ENCODE measurements around the gene TMEM200A.

TMEM200A gene

DNA sequence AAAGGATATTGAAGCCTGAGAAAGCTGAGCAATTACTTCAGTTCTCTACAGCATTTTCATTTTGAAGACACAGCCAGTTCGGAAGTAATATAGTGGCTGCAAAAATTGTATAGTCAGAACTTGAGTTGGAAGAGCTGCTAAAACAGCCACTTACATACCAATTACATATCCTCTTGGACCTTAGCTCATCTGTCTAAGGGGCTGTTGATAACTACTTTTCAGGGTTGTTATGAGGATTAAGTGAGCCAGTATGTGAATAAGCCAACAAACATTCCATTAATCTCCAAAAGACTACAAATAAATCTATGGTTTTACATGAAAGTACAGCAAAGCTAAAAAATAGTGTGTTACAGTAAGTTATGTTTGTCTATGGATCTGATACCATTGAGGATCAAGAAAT, 59.7 kb downstream of the TMEM200A start:
- no peak for DNase-seq (ENCODE audit: low read depth)

DNA sequence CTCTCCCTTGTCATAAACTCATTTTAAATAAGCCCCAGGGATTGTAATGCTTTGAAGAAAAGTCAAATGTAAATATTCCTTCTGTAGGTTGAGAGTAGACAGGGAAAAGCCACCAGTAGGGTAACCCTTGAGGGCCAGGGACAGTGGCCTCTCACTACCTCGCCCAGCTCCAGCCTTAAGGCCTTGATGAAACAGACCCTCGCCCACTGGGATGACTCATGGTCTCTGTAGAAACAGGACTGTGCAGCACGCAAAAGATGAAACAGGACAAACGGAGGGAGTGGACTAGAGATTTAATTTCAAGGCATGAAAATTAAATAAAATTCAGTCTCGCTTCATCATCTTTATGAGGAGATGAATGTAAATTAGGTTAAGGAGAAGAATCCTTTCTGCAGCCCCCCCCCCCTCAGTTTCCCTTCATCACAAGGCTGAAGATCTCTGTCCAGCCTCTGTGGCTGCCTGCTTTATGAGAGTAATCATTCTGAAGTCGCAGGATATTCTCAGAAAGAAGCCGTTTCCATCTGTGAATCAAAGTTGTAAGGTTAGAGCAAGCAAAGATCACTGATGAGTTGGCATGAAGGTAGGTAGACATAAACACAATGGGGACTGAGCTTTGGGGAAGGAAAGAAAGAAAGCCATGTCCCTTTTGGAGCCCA, 60.4 kb downstream of the TMEM200A start:
- no peak for DNase-seq (ENCODE audit: low read depth)

DNA sequence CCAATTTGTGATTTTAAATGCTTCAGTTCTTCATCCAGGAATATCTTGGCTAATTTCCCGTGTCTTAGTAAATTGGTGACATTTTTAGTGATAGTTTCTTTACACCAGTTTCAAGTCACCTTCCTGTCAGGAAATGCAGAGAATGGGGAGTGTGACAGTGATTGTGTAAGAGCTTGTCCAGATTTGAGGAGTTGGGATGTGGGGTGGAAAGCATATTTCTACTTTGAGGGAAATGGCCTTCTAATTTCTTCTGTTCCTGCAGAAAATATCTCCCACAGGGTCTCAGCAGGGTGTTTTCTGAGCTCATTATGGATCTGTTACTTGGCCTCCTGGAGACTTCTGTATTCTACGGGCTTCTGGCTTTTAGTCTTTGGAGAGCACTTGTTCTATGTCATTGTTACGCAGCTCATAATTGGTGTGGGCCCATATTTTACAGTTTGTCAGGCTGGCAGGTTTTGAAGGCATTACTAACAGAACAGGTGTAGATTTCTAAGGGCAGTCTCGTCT, 65.6 kb downstream of the TMEM200A start:
- no peak for DNase-seq (ENCODE audit: low read depth)

DNA sequence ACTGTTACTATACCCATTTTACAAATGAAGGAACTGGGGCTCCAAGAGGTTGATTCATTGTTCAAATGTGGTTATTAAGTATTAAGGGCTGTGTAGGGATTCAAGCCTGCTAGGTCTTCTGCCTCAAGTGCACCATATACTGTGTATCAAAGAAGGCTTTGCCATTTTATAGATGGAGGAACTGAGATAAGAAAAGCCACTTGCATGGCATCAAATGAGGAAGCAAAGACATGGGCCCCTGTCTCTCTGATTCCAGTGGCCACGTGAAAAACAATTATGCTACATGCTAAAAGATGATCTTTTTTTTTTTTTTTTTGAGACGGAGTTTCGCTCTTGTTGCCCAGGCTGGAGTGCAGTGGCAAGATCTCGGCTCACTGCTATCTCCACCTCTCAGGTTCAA, 67.0 kb downstream of the TMEM200A start:
- peak; percentile 27 for DNase-seq (ENCODE audit: low read depth)

DNA sequence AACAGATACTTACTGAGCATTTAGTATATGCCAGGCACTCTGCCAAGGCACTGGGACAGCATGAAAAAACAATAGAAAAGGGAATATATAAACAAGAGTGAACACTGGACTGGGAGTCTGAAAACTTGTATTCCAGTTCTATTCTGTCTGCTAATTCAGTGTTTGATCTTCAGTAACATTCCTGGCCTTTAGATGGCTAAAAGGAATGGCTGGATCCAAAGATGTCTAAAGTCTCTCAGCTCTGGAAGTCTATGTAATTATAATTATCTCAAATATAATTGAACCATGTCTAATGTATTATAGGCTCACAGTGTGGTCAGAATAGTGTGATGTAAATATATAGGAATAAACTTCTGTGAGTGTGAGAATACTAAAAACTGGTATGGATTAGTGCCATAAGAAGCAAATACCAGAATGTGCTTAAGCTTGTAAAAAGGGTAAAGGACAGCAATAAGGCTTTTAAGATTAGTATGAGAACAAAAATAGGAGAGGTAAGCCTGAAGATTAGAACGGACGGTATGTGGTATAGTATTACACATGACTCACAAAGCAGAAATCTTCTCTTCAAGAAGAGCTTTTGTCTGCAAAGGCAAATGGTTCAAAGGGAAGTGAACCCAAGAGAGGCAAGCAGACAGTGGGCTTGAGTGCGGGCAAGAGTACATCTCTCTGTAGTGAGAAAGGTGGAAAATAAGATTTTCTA, 68.5 kb downstream of the TMEM200A start:
- DNase-seq (ENCODE audit: low read depth) = no peak

DNA sequence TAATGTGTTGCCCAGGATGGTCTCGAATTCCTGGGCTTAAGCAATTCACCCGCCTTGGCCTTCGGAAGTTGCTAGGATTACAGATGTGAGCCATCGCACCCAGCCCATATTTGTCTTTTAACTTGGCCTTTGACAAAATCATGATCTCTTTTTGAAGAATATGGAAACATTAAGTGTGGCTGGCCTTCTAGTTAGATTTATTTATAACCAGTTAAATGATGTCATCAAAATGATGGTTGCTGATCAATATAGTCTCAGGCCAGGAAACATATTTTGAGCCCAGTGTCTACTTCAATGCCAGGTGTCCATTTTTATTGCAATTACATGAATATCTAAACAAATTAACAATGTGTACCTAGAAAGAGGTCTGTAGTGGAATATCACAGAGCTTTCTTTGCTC, 69.4 kb downstream of the TMEM200A start:
- no peak for DNase-seq (ENCODE audit: low read depth)

DNA sequence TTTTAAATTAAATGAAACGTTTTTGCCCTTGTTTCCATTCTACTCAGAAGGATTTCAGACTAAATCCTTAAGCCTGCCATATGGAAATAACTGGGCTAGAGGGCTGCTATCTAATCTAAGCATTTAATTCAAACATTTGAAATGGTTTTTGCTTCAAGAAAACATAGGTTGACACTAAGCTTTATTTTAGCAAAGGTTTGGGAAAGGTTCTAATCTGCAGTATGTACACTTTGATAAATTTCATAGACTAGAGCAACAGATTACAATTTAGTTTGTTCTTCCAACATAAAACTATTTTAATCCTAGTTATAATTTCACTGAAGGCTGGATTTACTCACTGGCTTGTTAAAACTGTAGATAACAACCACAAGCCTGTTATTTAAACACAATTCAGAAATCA, 72.1 kb downstream of the TMEM200A start:
- no peak for DNase-seq (ENCODE audit: low read depth)

DNA sequence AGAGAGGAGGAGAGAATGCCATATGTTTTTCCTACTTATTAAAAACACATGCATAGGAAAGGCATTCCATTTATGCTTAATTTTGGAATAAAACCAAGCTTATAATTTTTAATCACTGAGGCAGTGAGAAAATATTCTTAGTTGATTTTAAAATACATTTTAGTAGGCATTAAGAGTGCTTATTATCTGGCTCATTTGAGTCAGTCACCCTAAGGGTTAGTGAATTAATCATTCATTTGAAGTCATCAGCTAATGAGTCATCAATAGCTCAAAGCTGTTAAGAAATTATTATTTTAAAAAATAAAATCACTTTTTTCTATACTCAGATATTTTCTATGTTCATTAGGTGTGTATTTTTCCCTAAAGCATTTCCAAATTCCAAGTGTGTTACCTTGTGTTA, 81.6 kb downstream of the TMEM200A start:
- no peak for DNase-seq (ENCODE audit: low read depth)

DNA sequence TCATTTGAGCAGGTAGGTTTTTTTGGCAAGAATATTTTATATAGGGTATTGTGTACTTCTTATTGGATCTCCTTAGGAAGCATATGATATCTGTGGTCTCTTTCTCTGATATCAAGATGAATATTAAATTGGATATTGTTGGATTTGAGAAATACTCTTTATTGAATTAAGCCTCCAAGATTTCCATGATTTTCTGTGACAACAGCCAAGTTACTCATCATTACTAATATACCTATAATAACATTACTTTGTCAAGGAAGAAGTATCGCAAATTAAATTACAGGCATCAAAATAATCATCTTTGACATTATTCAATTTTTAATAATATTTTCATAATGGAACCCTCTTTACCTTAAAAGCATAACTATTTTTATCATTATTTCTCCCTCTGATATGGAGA, 86.5 kb downstream of the TMEM200A start:
- DNase-seq (ENCODE audit: low read depth) = no peak

DNA sequence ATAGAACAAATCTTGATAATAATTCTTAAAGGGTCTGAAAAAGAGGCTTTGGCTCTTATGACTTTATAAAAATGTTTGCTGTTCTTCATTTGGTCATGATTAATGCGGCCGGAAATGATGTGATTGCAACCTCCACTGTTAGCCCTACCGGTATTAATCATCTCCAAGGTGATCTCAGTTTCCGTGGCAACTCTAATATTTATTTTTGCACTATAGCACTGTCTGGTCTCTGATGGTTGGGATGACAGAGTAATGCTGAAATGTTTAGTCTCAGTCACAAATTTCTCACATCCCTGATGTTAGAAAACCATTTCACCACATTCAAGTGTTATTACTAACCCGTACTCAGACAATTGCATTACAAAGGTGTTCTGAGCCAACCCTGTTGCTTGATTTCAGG, 87.4 kb downstream of the TMEM200A start:
- DNase-seq (ENCODE audit: low read depth) = no peak

DNA sequence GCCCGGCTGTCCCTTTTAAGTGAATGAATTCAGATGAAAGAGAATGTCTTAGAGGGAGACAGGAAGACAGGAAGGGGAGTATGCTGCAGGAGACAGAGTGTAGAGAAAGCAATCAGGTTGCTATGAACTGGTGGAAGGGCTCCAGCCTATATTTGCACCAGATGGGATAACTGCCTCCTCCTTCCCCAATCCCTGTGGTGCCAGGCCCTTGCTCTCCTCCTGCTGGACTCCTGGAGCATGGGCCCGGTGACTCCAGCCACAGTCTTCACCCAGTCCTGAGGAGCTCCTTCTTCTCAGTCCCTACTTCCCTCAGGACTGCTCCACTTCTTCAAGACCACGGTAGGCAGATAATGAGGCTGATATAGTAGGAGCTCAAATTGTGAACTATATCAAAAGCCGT, 91.8 kb downstream of the TMEM200A start:
- no peak for DNase-seq (ENCODE audit: low read depth)

DNA sequence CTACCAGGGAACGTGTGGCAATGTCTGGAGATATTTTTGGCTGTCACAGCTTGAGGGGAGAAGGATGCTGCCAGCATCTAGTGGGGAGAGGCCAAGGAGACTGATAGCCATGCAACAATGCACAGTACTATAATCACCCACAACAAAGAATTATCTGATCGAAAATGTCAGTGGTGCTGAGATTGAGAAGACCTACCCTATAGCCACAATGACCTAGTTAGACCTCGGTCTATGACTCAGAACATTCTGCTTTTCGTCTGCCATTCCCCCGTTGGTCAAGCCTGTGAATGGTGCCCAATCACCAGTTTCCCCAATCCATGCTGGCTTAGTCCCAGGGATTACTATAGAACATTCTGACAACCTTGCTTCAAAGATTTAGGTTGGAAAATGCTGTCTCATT, 93.5 kb downstream of the TMEM200A start:
- no peak for DNase-seq (ENCODE audit: low read depth)

DNA sequence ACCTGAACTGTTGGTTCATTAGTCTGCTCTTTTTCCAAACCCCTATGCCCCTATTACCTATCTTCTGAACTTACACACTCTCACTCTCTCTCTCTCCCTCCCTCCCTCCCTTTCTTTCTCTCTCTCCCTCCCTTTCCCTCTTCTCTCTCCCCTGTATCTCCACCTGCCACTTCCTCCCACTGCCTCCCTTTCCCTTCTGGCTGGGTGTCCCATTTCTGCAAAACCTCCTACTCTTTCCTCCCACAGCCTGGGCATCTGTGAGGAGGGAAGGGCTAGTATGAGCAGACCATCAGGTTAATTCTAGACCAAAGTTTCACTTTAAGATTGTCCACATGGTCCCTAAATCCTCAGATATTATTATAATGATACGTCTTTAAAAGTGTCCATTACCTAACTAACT, 95.1 kb downstream of the TMEM200A start:
- no peak for DNase-seq (ENCODE audit: low read depth)

DNA sequence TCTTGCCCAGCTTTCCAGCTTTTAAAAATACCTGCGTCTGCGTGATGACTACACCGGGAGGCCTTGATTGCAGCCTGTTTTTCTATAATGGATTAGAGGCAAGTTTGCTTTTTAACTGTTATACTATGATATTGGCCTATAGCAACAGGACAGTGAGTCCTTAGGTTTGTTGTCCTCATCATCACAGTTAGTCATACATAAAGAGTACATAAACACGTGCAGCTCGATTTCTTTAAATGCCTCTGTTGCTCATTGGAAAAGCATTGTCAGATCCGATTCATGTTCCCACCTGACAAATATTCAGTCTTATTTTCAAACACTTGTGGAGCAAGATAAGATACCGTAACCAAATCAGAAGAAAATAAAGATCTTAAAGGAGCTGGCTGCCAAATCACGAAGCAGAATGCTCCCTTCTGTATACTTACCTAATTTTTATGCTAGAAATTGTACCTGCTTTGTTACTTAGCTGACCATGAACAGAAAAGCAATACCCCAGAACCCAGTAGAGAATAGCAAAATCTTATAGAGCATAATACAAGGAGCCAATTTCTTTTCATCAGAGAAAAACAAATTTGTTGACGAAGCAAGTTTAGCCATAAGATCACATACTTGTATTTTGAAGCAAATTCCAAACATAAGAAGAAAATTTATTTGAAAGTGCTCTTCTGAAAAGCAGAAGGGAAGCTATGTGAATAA, 100.4 kb downstream of the TMEM200A start:
- DNase-seq (ENCODE audit: low read depth) = no peak

DNA sequence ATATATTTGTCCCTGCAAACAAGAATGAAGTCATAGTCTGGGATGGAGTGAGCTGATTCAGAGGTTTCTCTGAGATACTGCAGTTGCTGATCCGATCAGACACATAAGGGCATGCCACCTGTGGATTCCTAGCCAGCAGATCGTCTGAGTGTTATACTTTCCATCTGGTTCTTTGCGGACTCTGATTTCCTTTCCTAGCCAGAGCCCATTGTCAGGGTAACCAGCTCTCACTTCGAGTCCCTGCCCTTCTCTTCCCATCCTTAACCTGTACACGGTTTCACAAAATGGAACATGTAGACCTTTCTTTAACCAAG, 100.9 kb downstream of the TMEM200A start:
- no peak for DNase-seq (ENCODE audit: low read depth)

DNA sequence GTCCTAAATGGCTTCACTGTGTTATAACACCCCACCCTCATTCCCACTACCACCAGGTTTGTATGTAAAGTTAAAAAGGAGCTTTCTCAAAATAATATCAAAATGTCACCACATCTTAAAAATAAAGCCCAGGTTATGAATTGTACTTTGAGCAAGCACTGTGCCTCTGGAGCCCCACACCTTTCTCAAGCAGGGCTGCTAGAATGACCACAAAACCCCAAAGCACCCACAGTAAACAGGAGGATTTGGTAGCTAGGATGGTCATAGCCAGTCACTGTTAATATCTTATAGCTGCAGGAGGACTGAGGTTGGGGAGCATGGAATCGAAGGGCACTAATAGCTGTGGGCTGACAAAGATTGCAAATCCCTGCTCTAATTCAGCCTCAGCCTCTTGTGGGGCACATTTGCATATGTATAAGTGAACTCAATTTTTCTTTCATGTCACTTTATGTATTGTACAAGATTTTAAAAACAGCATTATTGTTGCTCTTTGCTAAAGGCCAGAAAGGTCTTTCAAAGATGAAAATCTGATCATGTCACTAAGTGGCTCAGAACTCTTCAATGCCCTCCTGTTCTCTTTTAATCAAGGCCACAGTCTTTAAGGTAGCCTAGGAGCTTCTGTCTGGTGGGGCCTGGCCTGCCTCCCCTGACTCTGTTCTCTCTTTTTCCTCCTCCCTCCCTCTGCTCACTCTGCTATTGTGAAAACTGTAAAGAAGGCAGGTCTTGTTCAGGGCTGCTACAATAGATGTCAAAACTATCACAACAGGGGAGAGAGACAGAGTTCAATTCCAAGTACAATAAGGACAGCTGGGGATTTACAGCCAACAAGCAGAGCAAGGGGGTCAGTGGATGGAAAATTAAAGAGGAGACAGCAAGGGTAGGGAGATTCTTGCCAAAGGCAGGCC, 101.6 kb downstream of the TMEM200A start:
- DNase-seq (ENCODE audit: low read depth) = no peak

DNA sequence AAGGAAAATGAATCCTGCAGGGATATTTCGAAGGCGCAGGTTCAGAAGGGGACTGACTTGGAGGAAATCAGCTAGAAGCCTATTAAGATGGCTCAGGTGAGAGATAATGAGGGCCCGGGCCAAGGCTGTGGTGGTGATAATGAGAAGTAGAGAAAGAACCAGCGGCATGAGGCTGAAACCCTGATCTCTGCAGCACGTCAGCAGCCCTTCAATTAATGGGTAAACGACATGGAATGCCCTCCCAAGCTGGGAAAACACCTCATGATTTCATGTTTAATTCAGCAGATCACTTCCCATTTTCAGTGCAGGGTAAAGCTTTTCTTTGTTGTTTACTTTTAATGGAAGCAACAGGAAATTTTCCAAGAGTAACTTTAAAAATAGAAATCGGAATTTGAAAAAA, 104.9 kb downstream of the TMEM200A start:
- DNase-seq (ENCODE audit: low read depth) = no peak

DNA sequence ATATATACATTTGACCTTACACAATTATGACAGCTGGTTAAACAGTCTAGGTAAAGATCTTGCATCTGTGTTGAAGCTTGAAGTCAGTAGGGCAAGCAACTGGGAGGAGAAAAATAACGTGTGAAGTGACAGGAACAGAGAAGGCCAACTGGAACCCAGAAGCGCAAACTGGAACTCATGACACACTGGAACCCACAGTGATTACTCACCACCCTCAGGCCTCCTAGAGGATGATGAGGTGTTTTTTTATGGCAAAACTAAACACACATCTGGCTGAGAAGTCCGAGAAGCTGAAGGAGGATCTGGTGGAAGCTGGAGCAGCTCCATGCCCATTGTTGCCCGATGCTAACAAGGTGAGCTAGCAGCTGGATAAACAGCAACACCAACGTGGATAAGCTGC, 108.1 kb downstream of the TMEM200A start:
- DNase-seq (ENCODE audit: low read depth) = no peak

DNA sequence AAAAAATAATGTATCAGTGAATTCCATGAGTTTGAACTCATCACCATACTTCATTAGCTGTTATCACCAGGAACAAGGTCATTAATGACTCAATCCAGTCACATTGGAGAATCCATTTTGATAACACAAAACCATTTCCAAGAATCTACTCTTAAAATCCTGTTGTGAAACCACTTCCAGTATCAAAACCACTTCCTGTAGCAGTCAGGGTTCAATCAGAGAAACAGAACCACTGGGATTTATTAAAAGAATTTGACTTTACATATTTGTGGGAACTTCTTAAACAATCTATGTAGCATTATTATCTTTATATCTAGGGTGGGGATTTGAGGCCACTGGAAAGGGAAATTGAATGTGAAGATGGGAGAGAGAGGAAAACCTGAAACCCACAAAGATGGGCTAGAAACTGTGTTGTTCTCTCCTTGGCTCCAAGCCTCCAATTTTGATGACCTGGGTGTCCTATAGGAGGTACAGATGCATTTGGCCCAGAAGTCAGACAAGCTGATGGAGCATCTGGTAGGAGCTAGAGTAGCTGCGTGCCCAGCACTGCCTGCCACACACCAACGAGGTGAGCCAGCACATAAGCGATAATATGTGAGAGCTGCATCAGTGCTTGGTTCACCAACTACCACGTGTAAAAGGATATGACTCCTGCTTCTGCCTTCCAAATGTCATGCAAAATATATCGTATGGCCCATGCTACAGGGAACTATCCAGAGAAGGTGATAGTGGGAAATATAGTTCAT, 117.0 kb downstream of the TMEM200A start:
- DNase-seq (ENCODE audit: low read depth) = no peak

DNA sequence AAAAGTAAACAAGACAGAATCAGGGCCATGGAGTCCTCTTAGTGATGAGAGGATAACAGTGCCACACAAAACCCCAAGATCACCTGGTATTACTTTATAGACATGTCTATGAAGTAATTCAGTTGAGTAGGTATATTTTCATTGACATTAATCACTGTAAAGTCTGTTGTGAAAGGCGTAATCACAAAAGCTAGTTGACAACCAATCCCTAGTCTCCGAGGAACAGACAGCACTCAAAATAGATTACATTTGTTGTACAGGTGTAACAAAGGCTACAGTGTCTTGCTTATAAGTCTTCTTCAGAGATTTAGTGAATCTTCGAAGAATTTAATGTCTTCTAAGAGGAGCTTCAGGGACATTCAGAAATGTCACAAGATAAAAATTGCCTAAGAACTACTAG, 120.1 kb downstream of the TMEM200A start:
- no peak for DNase-seq (ENCODE audit: low read depth)

DNA sequence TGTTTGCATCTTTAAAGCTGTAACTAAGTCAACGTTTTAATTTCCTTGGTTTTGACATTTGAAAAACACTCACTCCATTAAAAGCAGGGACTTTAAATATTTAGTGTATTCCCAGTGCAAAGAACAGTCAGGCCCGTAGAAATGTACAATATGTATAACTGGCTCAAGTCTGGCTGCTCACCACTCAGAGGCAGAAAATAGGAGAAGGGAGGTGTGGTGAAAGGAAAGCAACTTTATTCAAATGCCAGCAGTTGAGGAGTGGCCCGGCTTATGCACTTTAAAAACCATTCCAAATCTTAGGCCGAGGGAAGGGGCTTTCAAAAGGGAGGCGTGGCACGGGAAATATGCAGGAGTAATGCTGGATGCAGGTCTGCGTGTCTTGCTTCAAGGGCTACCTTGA, 120.6 kb downstream of the TMEM200A start:
- no peak for DNase-seq (ENCODE audit: low read depth)

DNA sequence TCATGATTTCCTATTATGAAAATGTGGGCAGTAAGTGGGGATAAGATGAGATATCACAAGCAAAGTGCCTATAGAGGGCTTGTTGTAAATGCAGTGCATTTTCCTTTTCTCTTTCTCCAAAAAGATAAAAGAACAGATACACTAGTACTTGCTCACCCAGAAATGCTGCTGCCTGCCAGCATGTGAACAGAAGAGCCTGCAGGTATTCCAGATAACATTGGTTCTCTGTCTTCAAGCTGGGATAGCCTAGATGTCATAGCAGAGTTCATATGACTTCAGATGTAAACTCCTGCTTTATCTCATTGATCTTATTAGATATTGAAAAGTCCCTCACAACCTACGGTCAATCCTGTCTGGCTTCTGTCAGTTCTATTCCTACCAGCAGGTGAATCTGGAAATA, 123.7 kb downstream of the TMEM200A start:
- DNase-seq (ENCODE audit: low read depth) = no peak

All from CMK (cell line).